NCI-H2227 treated with DMSO at 0.1 percent for 48 hours (cell line): ENCODE results near the gene NUCB2.

Experiments used
- DNase-seq: peaks from one replicate; lab custom pipeline; 2025; lab: John Stamatoyannopoulos, UW

NUCB2 gene

DNA sequence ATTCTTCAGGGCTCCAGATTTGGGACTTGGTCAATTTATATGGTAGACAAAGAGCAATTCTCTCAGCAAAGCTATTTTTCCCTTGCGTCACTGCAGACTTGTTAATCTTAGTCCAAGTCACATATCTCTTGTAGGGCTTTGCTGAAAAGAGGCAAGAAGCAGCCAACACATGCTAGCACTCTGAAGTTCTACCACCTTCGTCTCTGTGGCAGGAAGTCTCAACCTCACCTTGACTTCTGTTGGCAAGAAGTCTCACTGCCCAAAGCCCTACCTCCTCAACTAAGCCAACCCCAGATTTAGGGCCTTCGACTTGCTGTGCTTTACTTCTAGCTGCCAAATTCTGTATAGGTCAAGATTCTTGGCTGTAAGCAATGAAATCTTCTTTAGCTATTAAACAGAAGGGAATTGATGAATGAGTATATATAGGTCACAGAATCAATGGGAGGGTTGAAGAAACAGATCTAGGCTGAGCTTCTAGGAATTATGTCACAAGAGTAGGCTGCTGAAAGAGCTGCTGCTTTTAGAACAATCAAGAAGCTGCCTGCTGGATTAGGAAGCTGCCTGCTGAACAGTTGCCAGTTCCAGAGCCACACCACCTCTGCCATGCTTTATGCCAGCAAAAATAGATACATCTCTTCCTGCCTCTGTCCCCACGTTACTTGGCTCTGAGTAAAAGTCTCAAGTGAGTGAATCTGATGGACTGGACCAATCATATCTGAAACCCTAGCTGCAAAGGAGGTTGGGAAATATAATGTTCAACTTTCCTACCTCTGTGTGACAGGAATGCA lies 57.5 kb downstream of the NUCB2 start:
- no peak for DNase-seq

DNA sequence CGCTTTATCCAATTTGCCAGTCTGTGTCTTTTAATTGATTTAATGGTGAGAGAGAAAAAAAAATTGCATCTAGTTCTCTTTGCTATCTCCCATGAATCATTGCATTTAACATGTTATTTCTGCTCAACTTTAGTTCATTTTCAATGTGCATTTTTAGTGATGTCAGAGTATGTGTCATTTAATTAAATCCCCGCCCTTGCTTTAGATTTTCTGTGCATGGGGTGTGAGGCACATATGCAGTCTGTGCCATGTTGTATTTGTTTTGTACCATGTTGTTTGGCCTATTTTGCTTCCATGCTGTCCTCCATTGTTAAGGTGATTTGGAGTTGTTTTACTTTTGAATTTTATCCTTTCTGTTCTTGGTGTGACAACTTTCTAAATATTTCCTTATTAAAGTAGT lies 66.7 kb downstream of the NUCB2 start:
- no peak for DNase-seq

DNA sequence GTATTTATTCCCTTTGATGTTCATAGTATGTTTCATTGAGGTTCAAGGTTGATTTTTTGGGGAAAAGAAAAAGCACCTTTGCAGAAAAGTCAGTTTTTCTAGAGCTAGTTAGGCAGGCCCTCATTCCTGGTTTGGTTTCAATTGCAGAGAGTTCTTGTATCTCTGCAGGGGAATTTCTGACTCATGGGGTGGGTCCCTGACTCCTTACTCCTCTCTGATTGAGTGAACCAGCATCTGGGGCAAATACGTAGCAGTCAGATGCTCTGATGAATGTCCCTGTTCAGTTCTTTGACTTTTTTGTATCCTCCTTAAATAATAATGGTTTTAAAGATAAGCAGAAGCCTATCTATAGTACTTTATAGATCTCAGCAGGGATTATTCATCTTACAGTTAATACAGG lies 67.4 kb downstream of the NUCB2 start:
- no peak for DNase-seq

DNA sequence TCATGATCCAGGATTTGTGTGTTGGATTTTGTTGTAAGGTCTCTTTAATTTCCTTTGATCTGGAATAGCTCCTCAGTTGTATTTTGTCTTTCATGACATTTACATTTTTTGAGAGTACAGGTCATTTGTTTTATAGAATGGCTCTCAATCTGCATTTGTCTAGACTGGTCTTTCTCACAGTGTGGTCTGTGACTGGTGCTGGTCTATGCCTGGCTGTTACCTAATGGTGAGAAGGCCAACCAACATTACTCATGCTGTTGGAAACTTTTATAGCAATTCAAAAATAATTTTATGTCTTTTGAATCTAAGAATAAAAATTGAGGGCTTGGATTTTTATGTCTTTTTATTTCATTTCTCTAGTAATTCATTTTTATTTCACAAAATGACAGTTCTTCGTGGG lies 71.1 kb downstream of the NUCB2 start:
- DNase-seq = no peak

DNA sequence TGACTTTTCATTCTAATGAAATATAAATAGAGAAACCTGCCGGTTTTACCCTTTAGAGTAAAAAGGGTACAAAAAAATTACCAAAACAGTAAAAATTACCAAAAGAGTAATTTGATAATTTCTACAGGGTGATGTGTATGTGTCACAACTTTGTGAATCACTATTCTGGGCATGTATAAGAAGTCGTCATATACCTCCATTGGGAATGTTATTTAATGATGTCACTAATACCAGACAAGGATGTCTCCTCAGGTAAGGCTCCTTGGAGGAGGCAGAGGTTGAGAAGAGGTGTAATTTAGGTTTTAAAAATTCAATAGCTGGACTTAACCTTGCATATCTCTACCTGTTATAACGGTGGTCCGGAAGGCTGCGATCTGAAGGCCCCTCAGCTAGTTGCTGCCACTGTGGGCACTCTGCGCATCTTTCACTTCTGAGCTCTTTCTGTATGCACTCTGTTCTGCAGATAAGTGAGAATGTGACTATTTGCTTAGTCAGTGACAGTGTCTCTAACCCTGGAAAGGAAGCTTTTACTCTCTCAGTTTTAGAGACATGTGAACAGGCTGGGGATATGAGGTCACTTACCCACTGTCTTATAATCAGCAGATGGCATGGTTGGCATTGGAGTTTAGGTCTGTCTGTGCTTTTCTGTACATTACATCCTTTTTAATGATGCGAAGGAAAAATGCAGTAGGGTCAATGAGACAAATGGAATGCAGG lies 74.1 kb downstream of the NUCB2 start:
- no peak for DNase-seq

DNA sequence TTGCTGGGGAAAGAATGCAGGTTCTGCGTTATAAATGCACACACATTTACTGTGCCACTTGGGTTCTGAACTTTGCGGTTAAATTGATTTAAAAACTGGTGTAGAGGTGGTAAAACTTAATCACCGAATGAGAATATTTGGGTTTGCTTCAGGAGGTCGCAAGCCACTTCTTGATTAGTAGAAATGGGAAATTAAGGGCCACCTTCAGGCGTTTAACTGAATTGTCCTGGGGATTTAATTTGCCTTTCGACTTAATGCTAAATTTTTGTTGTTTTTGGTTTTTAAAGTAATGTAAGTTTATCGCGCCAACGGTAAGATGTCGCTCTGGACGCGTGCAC lies 74.6 kb downstream of the NUCB2 start:
- no peak for DNase-seq

DNA sequence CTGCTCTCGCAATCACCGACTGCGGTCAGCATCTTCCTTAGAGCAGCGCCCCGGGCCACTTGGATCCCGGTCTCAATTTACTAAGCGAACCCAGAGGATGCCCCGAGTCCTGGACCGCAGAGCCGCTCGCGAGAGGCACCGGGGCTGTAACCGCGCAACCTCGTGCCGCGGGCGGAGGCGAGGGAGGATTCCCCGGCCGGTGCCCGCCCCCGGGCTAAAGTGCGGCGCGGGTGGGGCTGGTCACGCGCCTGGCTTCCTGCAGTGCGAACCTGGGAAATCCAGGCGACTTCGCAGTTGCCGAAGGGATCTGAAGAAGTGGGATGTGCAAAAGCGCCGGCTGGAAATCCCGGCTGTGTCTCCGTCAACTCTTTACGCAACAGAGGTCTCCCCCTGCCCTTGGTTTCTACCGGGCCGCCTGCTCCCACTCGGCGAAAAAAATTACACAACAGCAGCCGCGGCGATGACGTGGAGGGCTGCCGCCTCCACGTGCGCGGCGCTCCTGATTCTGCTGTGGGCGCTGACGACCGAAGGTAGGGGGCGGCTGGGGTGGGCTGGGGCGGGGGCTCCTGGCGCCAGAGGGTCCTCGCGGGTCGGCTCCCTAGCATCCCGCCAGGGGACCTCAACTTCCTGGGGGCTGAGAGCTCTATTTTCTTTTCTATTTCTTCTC lies 75.1 kb downstream of the NUCB2 start, which contains the start of gene NCR3LG1:
Gene NCR3LG1, plus strand, starts transcription at position 291 of the 667 bp plus-strand sequence. Its CDS starts 170 bp downstream, at position 461.
- DNase-seq = peak; percentile 76

DNA sequence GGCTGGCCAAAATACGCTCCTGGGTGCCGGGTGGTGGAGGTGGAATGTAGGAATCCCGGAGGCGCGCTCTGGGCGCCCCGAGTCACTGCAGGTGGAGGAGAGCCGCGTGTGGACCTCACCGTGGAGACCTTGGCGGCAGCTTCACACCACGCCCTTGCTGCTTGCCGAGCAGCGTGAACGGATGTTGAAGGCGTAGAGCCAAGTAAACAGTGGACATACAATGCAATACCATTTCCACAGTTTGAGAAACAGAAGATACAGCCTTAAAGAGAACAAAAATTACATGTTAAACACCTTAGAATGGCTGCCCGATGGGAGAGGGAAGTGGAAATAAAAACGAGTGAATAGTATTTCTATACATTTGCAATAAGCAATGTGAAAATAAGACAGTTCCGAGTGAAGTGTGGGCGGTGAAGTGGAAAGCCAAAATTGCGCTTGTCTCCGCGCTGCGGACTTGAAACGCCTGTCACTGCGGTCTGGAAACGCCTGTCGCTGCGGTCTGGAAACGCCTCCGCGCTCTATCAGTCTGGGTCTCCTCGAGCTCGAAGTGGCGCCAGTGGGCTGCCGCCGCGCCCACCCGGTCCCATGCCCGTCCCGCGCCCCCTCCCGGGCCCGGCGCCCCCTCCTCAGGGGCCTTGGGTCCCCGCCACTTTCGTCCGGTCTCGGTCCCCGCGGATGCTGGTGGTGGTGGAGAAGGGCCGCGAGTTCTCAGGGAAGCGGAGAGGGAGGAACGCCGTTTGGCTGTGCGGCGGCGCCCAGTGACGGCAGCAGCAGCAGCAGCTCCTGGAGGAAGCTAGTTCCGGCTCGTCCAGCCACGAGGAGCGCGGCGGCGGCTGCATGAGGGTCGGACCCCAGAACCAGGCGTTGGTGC lies 76.6 kb downstream of the NUCB2 start:
- peak; percentile 74 for DNase-seq

DNA sequence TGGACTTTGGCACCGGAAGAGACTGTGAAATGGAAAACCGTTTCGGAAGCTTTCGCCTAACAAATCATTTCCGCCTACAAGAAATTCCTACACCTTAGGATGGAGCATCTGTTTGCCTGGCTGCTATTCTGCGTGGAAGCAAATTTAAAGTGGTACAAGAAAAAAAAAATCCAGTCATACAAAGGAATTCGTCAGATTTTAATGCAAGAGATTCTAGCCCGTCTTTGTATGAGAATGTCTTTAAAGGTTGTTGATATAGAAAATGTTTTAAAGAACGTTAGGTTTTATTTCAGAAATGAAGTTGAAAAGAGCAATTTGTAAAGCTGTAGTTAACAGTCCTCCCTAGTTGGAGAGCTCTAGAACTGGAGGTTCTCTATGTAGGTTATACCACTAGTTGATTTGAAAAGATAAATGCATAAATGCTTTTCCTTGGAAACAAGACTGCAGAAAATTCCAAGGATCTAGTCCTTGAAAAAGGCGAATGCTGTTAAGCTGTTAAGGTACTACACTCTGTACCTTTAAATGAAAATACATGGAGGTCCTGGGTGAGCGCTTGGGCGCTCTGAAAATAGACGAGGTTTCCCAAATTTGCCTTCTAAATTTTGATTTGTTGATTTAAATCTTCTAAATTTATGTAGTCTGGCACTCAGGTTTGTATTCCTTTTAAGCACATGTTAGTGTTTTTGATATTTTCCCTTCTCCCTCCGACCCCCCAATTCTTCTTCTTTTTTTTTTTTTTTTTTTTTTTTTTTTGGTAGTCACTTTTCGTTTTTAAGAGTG lies 77.5 kb downstream of the NUCB2 start:
- peak; percentile 57 for DNase-seq

DNA sequence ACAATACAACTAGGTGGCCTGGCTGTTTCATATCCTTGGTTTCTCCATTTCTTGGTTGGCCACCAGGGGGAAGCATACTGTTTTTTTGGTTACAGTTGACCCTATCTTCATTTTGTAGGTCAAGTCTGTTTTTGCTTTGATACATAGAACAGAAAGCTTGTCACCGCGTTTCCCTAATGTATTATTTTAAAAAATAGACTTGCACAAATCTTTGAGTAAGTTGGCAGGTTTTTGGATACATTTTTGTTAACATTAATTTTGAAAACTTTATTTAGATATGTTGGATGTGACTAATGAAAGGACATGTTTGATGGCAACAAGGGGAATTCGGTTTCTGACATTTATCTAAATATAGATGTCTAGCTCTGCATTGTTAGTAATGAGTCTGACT lies 78.1 kb downstream of the NUCB2 start:
- DNase-seq = peak; percentile 48

DNA sequence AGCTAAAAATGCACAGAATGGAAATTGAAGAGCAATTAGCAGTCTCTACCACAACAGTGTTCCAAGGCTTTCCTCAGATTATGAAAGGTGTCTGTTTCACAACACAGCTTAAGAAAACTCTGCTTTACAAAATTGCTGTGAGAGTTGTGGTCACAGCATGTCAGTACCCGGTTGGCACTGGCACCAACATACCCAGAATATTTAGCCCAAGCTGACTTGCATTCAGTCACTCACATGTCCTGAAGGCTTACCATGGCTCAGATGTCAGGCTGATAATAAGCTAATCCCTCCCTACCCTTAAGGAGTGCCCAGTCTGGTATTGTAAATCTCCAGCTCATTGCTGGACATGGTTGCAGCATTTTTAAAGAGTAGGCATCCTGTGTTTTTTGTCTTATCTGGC lies 90.0 kb downstream of the NUCB2 start:
- DNase-seq = no peak

DNA sequence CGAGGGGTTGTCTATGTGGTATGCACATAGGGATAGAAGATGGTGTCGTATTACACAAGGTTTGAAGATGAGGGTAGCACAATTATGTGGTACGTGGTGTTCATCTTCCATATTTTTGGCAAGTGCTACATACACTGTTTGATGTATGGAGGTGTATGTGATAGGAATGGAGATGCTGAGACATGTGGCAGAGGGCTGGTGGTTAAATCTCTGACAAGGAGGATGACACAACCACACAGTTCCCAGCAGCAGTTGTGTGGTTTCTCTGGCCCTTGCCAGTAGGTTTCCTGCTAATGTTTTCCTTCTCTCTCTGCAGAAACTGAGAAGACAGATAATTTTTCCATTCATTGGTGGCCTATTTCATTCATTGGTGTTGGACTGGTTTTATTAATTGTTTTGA lies 92.0 kb downstream of the NUCB2 start:
- DNase-seq = no peak

DNA sequence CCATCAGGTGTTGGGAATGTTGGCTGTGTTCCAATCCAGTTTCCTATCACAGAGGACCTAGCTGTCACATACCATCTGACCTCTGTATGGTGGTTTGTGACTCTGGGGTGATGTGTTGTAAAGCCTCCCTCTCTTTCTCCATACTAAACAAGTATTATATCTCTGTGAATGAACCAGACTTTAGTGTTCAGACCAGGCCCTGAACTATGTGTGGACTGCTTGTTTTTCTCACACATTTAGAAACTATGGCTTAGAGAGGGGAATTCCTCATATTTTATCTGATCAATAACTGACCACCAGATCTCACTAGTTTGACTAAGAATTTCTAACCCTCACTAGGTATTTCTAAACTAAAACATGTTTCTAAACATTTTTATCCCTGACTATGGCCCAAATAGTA lies 92.6 kb downstream of the NUCB2 start:
- no peak for DNase-seq

DNA sequence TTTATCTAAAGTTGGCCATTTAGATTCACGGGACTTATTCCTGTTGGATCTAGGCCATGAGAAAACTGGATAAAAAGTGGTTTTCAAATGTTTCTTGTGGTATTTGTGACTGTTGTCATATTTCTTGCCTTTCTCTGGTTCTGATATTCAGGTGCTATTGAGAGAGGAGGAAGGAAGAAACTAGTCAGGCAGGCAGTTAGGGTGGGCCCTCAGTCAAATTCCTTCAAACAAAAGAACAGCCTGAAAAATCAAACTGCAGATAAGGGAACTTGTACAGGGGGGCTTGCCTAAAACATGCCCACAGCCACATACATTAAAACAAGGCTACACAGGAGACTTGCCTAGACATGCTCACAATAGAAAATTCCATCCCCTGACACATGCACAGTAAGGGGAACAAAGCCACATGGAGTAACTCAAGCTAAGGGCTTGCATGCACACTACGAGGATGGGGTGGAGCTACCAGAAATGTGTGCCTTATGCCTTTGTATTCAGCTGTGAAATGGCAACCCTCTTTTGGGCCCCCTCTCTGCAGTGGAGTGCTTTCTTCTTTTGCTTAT lies 93.2 kb downstream of the NUCB2 start:
- no peak for DNase-seq

DNA sequence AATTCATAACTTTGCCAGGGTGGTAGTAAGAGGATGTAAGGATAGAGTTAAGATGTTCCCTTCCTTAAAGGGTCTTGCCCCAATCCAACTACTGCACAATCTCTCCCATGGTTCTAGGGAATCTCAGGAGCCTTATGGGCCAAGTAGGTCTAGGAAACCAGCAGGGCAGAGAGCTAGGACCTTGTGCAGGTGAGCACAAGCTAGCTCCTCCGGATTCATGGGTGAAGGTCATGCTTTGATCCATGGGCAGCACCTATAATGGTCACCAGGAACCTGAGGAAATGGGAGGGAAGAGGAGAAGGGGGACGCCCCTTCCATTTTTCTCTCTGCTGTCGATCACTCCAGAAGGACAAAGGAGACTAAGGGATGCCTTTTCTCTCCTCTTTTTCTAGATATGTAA lies 95.1 kb downstream of the NUCB2 start:
- no peak for DNase-seq

DNA sequence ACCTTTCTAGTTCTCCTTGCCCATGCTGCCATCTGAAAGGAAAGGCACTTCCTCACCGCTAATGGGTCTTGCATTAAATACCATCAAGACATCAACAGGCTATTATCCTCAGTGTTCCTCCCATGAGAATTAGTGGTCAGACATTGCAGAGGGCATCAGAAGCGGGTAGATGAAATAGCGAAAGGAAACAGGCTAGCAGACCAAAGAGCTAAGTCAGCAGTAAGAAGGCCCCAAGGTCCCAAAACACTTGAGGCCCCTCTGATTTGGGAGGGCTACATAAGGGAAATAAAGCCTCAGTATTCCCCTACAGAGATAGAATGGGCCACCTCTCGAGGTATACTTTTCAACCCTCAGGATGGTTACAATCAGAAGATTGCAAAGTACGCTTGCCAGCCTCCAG lies 99.0 kb downstream of the NUCB2 start:
- DNase-seq = no peak

DNA sequence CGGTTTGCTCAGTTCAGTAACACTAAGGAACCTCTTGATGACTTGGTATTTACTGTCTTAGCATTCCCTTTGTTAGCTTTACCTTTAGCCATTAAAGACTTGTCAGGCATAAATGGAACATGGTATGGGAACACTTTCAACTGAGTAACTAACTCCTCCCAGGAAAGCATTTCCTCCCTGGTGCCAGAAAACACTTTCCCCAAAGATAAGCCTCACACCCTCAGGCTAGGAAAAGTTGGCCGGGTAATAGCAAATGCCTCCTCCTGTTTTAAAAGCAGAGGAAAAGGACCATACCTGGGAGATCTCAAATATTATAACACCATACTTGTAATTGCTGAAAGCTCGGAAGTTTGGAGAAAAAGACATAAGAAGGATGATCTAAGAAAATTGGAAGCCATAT lies 100.0 kb downstream of the NUCB2 start:
- DNase-seq = no peak

DNA sequence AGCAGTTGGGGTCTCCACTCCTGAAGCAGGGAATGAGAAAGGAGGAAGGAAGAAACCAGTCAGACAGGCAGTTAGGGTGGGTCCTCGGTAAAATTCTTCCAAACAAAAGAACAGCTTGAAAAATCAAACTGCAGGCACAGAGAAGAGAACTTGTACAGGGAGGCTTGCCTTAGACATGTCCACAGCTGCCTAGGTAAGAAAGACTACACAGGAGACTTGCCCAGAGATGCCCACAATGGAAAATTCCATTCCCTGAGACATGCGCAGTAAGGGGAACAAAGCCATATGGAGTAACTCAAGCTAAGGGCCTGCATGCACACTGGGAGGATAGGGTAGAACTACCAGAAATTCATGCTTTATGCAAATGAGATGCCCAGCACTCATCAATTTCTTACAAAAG lies 102.1 kb downstream of the NUCB2 start:
- no peak for DNase-seq

DNA sequence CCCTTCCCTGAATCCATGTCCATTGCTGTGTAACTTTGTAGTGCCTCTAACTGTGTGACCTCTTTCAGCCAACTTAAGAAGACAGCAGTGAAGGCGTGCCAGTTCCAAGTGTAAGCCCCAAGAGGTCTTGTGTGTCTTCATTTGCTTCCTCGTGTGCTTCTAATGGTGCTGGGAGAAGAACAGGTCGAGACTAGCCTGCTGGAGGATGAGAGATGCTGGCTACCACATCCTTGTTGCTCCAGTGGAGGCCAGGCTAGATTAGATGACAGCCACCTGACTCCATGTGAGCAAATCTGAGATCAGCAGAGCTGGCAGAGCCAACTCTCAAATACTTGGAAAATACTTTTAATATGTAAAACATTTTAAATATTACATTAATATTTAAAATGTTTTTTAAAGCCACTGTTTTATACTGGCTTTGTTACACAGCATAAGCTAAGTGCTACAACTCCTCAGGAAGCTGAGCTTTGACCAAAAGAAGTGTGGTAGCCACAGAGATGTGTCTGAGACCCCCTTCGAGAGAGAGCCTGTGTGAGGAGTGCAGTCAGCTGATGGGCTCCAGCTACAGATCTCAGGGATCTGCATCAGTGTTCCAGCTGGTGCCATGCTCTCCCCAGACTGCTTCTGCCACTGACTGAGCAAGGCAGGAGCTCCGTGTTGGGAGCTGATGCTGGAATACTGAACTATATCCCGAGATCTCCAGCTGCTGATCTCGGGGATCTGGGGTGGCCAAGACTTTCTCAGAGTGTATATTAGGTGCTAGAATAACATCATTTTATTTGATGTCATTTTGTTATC lies 103.0 kb downstream of the NUCB2 start:
- no peak for DNase-seq

DNA sequence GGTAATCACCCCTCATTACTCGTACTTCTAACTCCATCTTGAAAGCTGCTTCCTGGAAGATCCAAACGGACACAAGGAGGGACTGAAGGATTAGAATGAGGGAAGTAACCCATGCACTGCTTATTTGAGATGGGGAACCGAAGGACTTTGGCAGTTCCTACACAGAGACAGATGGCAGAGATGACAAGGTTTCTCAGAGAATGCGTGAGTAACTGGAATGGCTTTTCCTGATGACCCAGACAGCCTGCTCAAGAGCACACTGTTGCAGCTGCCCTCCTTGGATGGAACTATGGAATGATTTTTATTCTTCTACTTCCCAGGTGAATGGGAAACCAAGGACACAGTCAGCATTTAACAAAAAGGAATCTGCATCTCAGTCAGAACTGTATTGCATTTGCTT lies 104.6 kb downstream of the NUCB2 start:
- no peak for DNase-seq
